HG02610 (cell line): ENCODE results near the gene KRTAP10-10.
"Not testable (repeated sequence)": the region's sequence is repeated elsewhere in the genome, so short reads cannot be mapped to it uniquely, and the experiment has no call there.

Source experiments
- ATAC-seq: cut with Tn5 transposase; IDR thresholded peaks from one replicate; pipeline ENCODE4 v1.9.1; 2021; ENCODE audit warnings: mild to moderate bottlenecking, moderate library complexity; ENCODE audit not compliant: unreplicated experiment

The KRTAP10-10 gene

GRCh38 chr21:44681152-44681551, 44.0 kb downstream of the KRTAP10-10 start:
- ATAC-seq = no peak

GRCh38 chr21:44681861-44682579, 44.9 kb downstream of the KRTAP10-10 start, which contains the start of gene KRTAP12-1:
KRTAP12-1 (minus strand) TSS chr21:44682163; CDS start chr21:44682123, 40 bp downstream.
- ATAC-seq = no peak

GRCh38 chr21:44682580-44683151, 45.5 kb downstream of the KRTAP10-10 start:
- ATAC-seq = no peak

DNA sequence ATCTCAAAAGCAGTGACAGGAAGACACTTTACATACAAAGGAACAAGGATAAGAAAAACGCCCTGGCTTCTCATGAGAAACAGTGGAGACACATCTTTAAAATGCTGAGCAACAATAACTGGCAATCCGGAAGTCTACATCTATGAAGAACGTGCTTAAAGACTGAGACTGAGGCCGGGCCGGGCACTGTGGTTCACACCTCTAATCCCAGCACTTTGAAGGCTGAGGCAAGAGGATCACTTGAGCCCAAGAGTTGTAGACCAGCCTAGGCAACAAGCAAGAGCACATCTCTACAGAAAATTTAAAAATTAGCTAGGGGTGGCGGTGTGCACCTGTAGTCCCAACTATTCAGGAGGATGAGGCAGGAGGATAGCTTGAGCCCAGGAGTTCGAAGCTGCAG, 46.9 kb downstream of the KRTAP10-10 start:
- no peak for ATAC-seq

DNA sequence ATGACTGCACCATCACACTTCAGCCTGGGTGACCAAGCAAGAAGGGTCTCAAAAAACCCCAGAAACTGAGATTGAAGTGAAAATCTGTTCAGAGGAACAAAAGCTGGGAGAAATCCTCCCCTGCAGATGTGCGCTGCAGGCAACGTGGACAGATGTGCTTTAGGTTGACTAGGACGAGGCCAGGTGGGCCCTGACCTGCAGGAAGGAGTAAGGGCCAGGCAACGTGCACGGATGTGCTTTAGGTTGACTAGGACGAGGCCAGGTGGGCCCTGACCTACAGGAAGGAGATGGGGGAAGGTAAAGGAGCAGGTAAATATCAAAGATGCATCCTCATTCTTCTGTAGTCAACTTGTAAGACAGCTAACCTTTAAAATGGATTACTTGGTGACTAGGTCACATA, 47.3 kb downstream of the KRTAP10-10 start:
- ATAC-seq = no peak

DNA sequence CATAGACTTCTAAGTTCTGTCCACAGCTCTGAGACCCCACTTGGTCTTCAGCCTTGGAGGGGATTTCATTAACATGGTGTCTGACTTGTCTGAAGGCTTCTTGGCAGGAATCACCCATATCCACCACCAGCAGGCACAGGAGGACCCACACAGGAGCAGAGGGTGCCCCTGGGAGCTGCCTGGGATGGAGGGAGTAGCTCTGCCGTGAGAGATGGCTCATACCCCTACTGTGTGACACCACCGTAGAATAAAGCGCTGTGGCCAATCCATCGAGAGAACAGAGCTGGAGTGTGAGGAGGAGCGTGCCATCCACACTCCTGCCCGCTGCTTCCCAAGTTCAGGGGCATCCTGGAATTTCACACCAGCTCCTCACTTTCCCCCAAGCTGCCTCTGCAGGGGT, 47.9 kb downstream of the KRTAP10-10 start:
- ATAC-seq = not testable (repeated sequence)

GRCh38 chr21:44686000-44686781, 49.0 kb downstream of the KRTAP10-10 start:
- ATAC-seq = no peak

- ATAC-seq = no peak
Measured at GRCh38 chr21:44686843-44687561, 49.8 kb downstream of the KRTAP10-10 start.

DNA sequence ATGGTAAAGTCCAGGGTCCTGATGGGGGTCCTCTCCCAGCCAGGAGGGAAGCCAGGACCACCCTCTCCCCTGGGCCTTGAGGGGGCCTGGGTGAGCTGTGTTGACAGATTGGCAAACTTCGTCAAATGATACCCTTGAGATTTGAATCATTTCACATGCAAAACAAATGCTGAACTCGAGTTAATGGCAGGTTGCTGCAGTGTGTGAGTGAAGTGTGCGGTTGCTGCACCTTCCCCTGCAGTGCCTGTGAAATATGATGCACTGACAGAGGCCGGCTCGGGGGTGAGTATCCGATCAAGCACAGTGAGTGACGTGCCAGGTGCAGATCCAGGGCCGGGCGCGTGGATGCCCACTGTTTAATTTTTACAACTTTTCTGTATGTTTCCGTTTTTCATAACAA, 50.5 kb downstream of the KRTAP10-10 start:
- ATAC-seq = no peak
